Retinal pigment epithelial cell (primary cell): ENCODE measurements around the gene ADAMTS10.
A peak's percentile ranks its signal among the peaks of the same experiment; 100 is the strongest.
"Not testable (repeated sequence)": the region's sequence is repeated elsewhere in the genome, so short reads cannot be mapped to it uniquely, and the experiment has no call there.

Experiments used
- DNase-seq: peaks from one replicate; pipeline ENCODE4 v3.0.0-alpha.2; 2010; ENCODE audit warnings: low read depth
- H3K4me3 ChIP-seq: 2 replicates; pipeline ENCODE4 v1.5.1; 2011; ENCODE audit warnings: mild to moderate bottlenecking, low read length, control low read depth, moderate library complexity
- CTCF ChIP-seq: conservative IDR thresholded peaks from 2 replicates; pipeline ENCODE4 v1.5.1; 2011; ENCODE audit warnings: low read depth, low read length, control low read depth, inconsistent platforms

ADAMTS10 gene

DNA sequence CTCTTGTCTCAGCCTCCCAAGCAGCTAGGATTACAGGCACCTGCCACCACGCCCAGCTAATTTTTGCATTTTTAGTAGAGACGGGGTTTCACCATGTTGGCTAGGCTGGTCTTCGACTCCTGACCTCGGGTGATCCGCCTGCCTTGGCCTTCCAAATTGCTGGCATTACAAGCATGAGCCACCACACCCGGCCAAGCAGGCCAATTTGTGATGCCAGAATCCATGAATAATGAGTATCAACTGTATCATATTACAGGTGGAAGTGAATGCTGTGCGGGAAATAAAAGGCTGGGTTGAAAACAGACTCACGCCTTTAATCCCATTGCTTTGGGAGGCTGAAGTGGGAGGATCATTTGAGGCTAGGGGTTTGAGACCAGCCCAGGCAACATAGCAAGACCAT, 16.3 kb upstream of the ADAMTS10 start:
- no peak overlapping the region for H3K4me3 ChIP-seq
- TF ChIP-seq CTCF = no peak
- no peak for DNase-seq

DNA sequence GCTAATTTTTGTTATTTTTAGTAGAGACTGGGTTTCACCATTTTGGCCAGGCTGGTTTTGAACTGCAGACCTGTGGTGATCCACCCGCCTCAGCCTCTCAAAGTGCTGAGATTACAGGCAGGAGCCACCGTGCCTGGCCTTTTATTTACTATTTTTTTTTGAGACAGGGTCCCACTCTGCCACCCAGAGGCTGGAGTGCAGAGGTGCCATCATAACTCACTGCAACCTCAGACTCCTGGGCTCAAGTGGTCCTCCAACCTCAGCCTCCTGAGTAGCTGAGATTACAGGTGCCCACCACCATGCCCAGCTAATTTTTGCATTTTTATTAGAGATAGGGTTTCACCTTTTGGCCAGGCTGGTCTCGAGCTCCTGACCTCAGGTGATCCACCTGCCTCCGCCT, 12.4 kb upstream of the ADAMTS10 start:
- not testable (repeated sequence) for H3K4me3 ChIP-seq, DNase-seq

DNA sequence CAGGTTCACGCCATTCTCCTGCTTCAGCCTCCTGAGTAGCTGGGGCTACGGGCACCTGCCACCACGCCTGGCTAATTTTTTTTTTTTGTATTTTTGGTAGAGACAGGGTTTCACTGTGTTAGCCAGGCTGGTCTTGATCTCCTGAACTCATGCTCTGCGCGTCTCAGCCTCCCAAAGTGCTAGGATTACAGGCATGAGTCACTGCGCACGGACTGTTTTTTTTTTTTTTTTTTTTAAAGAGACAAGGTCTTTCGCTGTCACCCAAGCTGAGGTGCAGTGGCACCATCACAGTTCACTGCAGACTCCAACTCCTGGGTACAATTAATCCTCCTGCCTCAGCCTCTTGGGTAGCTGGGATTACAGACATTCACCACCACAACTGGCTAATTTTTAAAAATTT, 8.2 kb upstream of the ADAMTS10 start:
- no peak for DNase-seq
- no peak for TF ChIP-seq CTCF
- no peak overlapping the region for H3K4me3 ChIP-seq

DNA sequence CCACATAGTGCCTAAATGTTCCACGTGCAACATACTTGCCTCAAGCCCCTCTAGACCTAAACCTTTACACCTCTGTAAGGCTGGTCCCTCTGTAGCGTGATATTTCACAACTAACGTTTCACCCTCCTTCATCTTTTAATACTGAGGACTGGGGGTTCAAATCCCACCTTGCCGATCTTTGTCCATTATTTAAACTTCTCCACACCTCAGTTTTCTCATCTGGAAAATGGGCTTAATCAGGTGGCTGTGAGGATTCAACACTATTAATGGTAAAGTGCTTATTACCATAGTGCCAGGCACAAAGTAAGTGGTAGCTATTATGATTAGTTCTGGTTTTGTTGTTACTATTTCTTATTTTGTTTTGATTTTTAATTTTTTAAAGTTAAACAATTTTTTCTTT, 7.5 kb upstream of the ADAMTS10 start:
- no peak for DNase-seq
- H3K4me3 ChIP-seq = no peak overlapping the region
- no peak for TF ChIP-seq CTCF

GRCh38 chr19:8617325-8617724, 6.8 kb upstream of the ADAMTS10 start:
- not testable (repeated sequence) for DNase-seq, H3K4me3 ChIP-seq

DNA sequence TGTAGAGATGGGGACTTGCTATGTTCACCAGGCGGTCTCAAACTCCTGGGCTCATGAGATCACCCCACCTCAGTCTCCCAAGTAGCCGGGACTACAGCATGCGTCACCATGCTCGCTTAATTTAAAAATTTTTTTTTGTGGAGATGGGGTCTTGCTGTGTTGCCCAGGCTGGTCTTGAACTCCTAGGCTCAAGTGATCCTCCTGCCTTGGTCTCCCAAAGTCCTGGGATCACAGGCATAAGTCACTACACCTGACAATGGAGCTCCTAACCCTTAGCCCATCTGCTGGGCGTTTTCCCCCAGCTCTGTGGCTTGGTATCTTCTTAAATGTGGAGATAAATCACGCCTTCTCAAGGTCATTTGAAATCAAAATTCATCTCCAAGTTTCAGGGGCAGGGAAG, 6.3 kb upstream of the ADAMTS10 start:
- DNase-seq = no peak
- TF ChIP-seq CTCF = no peak
- no peak overlapping the region for H3K4me3 ChIP-seq

- DNase-seq = no peak
- no peak overlapping the region for H3K4me3 ChIP-seq
- peak; percentile 93 for TF ChIP-seq CTCF
Observed at GRCh38 chr19:8615813-8616596, 5.5 kb upstream of the ADAMTS10 start.

GRCh38 chr19:8615024-8615423, 4.5 kb upstream of the ADAMTS10 start:
- no peak for TF ChIP-seq CTCF
- no peak overlapping the region for H3K4me3 ChIP-seq
- DNase-seq = no peak
